OCI-LY7 (cell line): ENCODE data around the gene LBR.

Experiments
- CTCF ChIP-seq: fragments of 200-600 bp; sonication (generic); conservative IDR thresholded peaks from 2 replicates; pipeline ENCODE4 v1.5.1; 2014; ENCODE audit warnings: mild to moderate bottlenecking, antibody characterized with exemption, low read length, moderate library complexity, mixed read lengths
- EZH2phosphoT487 ChIP-seq: fragments of 200-600 bp; sonication (generic); IDR thresholded peaks from 2 replicates; pipeline ENCODE4 v1.6.1; 2018; ENCODE audit warnings: low read depth, borderline replicate concordance, mild to moderate bottlenecking, mixed run types, antibody characterized with exemption, low read length, moderate library complexity, mixed read lengths

GRCh38 chr1:225428068-225428880 lies 436 bp upstream of the LBR start:
- TF ChIP-seq CTCF, result no peak
- no peak for TF ChIP-seq EZH2phosphoT487
